ENCODE results near the gene DUOXA1. TPM values are rescaled to one million over a fixed set of nuclear protein-coding genes. Genes with fewer than 3 reads are reported as not detected.
"Not testable (repeated sequence)": the region's sequence is repeated elsewhere in the genome, so short reads cannot be mapped to it uniquely, and the experiment has no call there.

DUOXA1 gene
- total RNA-seq, 4 donors from 2014 or later, result not detected

DNA sequence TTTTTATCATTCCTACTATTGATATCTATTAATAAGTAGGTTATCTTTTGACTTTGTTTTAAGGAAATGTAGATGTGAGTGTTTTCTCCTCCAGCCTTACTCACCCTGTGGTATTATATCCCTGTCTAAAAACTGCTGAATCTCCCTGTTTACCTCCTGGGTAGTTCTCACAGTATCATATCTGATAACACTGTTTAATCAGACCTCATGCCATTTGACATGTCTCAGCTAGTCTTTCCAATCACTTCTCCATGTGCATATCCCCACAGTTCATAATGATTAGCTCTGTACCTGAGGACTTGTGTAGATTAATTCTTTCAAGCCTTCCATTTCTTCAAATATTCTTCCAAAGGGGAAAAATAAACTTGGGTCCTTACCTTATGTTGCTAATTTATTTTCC lies 46.5 kb downstream of the DUOXA1 start:
- Histone ChIP-seq H3K4me3 (no peak overlapping the region), H3K4me1 (no peaks in the 10 kb centered on the region), H3K36me3 (no peaks in the 10 kb centered on the region), H3K9me3 (no peaks in the 10 kb centered on the region), H3K27ac (no peak overlapping the region), H3K27me3 (peaks cover 0 to 6% (median 0%) of the 10 kb centered on the region in 3 donors)
- no peak for ATAC-seq
- TF ChIP-seq, protein P1, sequence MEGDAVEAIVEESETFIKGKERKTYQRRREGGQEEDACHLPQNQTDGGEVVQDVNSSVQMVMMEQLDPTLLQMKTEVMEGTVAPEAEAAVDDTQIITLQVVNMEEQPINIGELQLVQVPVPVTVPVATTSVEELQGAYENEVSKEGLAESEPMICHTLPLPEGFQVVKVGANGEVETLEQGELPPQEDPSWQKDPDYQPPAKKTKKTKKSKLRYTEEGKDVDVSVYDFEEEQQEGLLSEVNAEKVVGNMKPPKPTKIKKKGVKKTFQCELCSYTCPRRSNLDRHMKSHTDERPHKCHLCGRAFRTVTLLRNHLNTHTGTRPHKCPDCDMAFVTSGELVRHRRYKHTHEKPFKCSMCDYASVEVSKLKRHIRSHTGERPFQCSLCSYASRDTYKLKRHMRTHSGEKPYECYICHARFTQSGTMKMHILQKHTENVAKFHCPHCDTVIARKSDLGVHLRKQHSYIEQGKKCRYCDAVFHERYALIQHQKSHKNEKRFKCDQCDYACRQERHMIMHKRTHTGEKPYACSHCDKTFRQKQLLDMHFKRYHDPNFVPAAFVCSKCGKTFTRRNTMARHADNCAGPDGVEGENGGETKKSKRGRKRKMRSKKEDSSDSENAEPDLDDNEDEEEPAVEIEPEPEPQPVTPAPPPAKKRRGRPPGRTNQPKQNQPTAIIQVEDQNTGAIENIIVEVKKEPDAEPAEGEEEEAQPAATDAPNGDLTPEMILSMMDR (IDR thresholded peaks at IDR 0.05 in 4 of 5, conservative IDR thresholded peaks at IDR 0.05 in 1 of 5), result no peak
- no peak for TF ChIP-seq POLR2A (IDR thresholded peaks at IDR 0.05)
- DNase-seq, result no peak
- in situ Hi-C loops (cut with MboI; ENCODE audit: low sequenced_read_pairs in 4 of 4), result no loop called here
- intact Hi-C loops (cut with DNase I; ENCODE audit: low total_unique reads), result no loop called here

DNA sequence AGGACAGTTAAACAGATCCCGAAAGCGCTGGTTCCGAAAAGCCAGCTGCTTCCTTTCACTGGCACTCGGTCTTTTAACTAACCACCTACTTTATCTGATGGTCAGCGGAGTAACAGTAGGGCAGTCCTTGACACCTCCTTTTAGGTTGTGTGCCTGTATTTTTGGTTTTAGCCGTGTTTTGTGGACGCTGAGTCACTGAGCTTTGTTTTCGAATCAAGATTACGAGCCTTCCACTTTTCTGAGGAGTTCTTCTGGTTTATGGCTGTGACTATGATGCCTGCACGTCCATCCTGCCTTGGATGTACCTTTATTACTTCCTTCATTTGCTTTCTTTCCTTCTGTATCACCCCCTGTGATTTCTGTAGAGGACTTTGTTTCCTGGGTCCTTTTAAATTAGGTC lies 47.3 kb downstream of the DUOXA1 start:
- in situ Hi-C loops (cut with MboI; ENCODE audit: low sequenced_read_pairs in 4 of 4); H3K9me3 ChIP-seq; intact Hi-C loops (cut with DNase I; ENCODE audit: low total_unique reads); H3K4me1 ChIP-seq; H3K27me3 ChIP-seq; H3K4me3 ChIP-seq; ATAC-seq; H3K27ac ChIP-seq; H3K36me3 ChIP-seq; DNase-seq: not testable (repeated sequence)

DNA sequence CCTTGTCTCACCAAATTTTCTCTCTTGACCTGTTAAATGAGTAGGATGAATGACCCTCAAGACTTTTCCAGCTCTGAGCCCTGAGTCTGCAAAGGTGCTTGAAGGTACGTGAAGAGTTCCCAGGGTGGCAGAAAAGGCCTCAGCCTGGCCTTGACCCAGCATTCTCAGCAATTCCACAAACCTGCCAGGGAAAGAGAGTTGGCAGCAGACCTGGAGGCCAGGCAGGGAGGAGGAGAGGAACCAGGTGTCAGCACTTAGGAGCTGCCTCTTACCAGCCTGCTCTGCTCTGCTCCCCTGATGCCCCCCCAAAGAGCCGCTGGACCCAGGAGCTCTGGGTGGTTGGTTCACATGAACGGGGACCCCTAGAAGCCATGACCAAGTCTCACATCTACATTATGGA lies 49.1 kb downstream of the DUOXA1 start:
- ATAC-seq; intact Hi-C loops (cut with DNase I; ENCODE audit: low total_unique reads); H3K4me3 ChIP-seq; H3K4me1 ChIP-seq; H3K36me3 ChIP-seq; in situ Hi-C loops (cut with MboI; ENCODE audit: low sequenced_read_pairs in 4 of 4); H3K27ac ChIP-seq; H3K27me3 ChIP-seq; DNase-seq; H3K9me3 ChIP-seq: not testable (repeated sequence)

DNA sequence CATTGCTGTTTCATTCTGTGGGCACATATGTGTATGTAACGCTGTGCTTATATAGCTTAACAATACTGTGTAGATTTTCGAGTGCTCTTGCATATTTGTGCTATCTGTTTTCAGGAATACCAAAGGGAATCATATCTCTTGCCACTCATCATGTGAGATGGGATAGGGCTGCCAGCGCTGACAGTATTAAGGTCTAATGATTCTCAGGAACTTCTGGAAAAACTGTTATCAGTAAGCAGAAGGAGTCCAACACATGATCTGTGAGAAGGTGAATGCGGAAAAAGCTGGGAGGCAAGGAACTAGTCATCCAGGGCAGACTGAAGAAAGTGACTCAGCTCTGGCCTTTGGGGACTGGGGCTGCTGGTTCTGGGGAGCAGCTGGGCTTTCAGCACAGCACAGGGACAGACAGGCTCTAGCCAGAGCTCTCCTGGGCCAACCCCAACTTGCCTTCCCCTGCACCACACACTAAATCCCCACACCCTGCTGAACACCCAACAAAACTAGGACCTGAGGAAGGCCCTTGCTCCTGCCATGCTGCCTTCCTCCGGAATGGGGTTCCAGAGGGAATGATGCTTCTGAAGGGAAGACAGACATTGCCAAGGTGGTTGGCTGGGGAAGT lies 49.9 kb downstream of the DUOXA1 start:
- in situ Hi-C loops (cut with MboI; ENCODE audit: low sequenced_read_pairs in 4 of 4); ATAC-seq; intact Hi-C loops (cut with DNase I; ENCODE audit: low total_unique reads): not testable (repeated sequence)

DNA sequence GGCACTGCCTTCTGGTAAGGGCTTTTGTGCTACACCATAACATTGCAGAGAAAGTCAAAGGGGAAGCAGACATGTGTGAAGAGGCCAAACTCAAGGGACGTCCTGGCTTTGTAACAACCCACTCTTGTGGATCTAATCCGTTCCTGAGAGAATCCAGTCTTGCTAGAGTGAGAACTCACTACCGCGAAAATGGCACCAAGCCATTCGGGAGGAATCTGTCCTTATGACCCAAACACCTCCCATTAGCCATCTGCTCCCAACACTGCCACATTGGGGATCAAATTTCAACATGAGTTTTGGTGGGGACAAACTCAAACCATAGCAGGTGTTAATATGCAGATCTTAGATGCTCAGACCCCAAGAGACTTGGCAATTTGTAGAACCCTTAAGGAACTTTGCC lies 50.5 kb downstream of the DUOXA1 start:
- H3K27ac ChIP-seq, DNase-seq: not testable (repeated sequence)

More for the DNA sequence above, 49.9 kb downstream of the DUOXA1 start:
- H3K4me1 ChIP-seq, H3K36me3 ChIP-seq, DNase-seq, H3K27ac ChIP-seq, H3K9me3 ChIP-seq, H3K4me3 ChIP-seq, H3K27me3 ChIP-seq: not testable (repeated sequence)

DNA sequence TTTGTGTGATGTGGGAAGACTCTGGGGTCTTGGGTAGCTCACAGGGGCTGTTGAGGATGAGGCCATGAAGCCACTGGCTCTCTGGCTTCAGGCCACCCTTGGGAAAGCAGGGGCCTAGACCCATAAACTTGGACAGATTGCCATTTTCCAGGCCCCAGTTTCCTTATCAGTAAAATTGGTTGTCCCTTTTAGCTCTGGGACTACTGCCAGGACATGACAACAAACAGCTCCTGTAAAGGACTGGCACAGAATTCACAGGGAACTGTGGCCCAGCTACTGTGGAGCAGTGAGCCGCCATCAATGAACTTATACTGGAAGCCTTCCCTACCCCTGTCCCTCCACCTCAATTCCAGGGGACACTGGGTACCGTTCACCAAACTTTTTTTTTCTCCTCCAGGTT lies 52.3 kb downstream of the DUOXA1 start:
- DNase-seq, H3K27ac ChIP-seq, ATAC-seq: not testable (repeated sequence)

More for the DNA sequence above, 50.5 kb downstream of the DUOXA1 start:
- intact Hi-C loops (cut with DNase I; ENCODE audit: low total_unique reads); H3K36me3 ChIP-seq; H3K9me3 ChIP-seq; H3K4me3 ChIP-seq; H3K27me3 ChIP-seq; ATAC-seq; in situ Hi-C loops (cut with MboI; ENCODE audit: low sequenced_read_pairs in 4 of 4); H3K4me1 ChIP-seq: not testable (repeated sequence)

DNA sequence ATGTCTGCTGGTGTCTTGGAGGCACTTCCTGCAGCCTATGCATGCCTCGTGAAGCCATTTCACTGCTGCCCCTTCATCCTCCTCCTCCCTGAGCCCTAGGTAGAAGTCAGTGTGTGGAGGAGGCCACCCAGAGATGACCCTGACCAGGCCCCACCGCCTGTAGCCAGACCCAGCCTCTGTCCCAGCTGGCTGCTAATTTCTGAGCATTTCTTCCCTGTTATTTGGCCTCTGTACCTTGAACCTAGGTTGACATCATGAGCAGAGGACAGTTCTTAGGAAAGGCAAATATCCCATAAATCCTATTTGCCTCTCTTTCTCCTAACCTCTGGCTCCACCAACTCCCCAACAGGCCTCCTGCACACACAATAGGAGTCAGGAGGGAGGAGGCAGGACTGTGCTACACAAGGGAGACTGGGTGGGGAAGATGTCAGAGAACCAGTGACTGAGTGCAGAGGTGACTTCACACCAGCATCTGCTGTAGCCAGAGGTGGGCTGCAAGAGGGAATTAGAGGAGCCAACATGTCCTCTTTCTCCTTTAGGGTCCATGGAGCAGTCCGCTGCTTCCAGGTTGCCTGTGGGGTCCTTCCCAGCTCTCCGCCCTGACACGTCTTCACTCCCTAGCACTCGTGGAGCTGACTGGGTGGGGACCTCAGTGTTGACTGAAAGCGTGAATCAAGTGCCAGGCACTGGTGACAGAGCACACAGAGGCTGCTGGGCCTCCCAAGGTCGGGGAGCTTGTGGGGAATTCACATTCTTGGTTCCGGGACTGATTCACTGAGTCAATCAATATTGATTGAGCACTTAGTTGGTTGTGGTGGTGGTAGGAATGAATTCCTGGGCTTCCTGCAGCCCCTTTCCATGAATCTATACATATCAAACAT lies 54.0 kb downstream of the DUOXA1 start:
- H3K36me3 ChIP-seq; H3K27me3 ChIP-seq; H3K27ac ChIP-seq; H3K9me3 ChIP-seq; in situ Hi-C loops (cut with MboI; ENCODE audit: low sequenced_read_pairs in 4 of 4); intact Hi-C loops (cut with DNase I; ENCODE audit: low total_unique reads); H3K4me3 ChIP-seq; ATAC-seq; H3K4me1 ChIP-seq; DNase-seq: not testable (repeated sequence)

More for the DNA sequence above, 52.3 kb downstream of the DUOXA1 start:
- H3K4me1 ChIP-seq; H3K4me3 ChIP-seq; H3K9me3 ChIP-seq; intact Hi-C loops (cut with DNase I; ENCODE audit: low total_unique reads); H3K27me3 ChIP-seq; in situ Hi-C loops (cut with MboI; ENCODE audit: low sequenced_read_pairs in 4 of 4); H3K36me3 ChIP-seq: not testable (repeated sequence)

DNA sequence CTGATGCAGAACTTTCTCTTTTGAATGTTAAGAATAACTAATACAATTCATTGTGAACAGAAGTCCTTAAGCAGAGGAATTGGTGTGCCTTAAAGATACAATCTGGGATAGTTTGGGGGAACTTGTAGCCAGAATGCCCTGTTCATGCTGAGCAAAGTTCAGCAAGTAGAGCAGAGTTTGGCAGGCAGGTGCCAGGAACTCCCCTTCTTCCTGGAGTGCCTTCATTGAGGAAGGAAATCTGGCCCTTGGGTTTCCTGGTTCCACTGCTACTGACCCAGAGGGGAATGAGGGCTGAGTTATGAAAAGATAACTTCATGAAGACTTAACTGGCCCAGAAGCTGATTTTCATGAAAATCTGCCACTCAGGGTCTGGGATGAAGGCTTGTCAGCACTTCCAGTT lies 56.1 kb downstream of the DUOXA1 start:
- H3K27ac ChIP-seq; H3K4me3 ChIP-seq; in situ Hi-C loops (cut with MboI; ENCODE audit: low sequenced_read_pairs in 4 of 4); H3K36me3 ChIP-seq; ATAC-seq; H3K27me3 ChIP-seq; H3K9me3 ChIP-seq; H3K4me1 ChIP-seq; DNase-seq; intact Hi-C loops (cut with DNase I; ENCODE audit: low total_unique reads): not testable (repeated sequence)

DNA sequence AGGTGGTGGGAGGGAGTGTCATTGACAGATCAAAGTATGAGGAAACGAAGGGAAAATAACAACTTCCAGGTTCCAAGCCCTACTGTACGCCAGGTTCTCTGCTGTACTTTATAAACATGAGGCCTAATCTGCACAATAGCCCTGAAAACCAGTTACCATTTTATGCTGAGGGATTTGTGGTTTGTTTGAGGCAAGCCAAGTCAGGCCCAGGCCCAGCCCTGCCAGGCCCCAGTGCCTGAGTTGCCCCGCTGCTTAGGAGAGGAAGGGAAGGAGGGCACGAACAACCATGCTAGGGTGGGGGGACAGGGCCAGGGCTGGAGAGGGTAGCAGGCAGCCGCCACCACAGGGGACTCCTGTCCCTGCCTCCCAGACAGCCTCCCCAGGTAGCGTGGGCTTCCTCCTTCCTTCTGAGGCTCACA lies 59.7 kb downstream of the DUOXA1 start:
- intact Hi-C loops (cut with DNase I; ENCODE audit: low total_unique reads); ATAC-seq: not testable (repeated sequence)

More for the DNA sequence above, 59.7 kb downstream of the DUOXA1 start:
- H3K27ac ChIP-seq; H3K4me1 ChIP-seq; DNase-seq; H3K4me3 ChIP-seq; in situ Hi-C loops (cut with MboI; ENCODE audit: low sequenced_read_pairs in 4 of 4); H3K27me3 ChIP-seq; H3K9me3 ChIP-seq; H3K36me3 ChIP-seq: not testable (repeated sequence)
